ENCODE results near the gene OPHN1. TPM values are rescaled to one million over a fixed set of nuclear protein-coding genes. Genes with fewer than 3 reads are reported as not detected.
"Not testable (repeated sequence)": the region's sequence is repeated elsewhere in the genome, so short reads cannot be mapped to it uniquely, and the experiment has no call there.

The OPHN1 gene
- total RNA-seq, 1 experiment from 2014 or later: 3.1 TPM

DNA sequence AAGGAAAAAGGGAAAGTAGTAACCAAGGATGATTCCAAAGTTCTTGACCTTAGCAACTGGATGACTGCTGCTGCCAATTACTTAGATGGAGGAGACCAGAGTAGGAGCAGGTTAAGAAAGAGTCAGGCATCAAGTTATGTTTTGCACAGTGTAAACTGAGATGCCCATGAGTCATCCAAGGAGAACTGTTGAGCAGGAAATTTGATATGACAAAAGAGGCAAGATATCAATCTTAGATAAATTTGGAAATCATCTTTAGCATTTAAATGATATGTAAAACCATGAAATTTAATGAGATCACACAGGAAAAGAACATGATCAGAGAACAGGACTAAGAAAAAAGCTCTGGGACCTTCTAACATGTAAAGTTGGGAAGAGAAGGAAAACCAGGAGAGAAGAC lies 361.3 kb downstream of the OPHN1 start:
- DNase-seq (ENCODE audit: low read depth): peak; percentile 2

DNA sequence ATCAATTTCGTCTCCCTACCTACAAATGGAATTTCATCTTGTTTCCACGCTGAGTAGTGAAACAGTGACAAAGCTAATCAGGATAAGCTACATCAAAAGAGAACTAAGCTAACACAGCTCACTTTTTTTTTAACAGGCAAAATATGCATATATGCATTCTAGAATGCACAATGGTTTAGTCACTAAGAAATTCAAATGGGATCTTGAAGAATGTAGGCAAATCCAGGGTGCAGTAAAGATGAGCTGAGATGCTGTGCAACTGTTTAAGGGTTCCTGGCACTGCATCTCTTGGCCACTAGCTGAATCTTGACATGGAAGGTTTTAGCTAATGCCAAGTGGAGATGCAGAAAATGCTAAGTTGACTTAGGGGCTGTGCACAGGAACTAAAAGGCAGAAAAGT lies 363.2 kb downstream of the OPHN1 start:
- not testable (repeated sequence) for DNase-seq (ENCODE audit: low read depth)

DNA sequence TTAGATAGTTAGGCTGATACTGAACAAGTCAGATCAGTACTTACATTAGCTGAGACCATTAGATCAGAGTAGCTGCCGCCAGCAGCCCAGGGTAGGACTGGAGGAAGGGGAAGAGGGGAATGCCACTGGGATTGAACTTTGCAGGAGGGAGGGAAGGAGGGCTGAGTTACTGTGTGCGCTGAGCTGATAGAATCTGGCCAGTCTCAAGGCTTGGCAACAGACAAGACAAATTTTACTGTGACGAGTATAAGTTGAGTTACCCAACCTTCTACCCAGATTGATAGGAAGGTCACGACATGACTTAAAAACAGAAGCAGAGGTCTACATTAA lies 372.1 kb downstream of the OPHN1 start:
- no peak for DNase-seq (ENCODE audit: low read depth)

DNA sequence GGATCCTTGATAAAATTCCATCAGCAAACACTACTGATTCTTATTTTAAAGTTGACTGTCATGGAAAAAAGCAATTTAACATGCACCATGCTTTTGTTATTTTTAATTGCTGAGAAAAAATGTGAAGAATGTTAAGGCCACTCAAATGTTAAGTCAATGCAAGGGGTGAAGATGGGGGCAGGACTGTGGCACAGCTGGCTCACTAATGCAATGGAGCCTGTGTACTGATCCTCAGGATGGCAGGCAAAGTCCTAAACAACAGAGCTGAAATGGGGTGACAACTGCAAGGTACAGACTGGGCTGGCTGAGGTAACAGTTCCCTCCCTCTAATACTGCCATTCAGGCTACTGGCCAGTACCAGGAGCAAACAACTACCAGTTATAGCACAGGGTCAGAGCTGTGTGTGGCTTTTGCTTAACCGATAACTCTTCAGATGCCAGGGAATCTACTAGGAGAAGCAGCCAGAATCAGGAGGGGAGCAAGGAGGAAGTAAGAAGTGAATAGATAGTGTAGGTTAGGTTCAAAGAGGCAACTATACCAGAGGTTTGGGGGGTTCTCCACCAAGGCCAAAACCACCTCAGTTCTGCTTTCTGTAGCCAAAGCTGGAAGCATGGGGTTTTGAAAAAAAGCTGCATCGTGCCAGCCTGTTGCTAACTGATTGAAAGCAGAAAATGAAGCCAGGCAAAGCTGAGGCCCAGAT lies 372.6 kb downstream of the OPHN1 start:
- no peak for DNase-seq (ENCODE audit: low read depth)

DNA sequence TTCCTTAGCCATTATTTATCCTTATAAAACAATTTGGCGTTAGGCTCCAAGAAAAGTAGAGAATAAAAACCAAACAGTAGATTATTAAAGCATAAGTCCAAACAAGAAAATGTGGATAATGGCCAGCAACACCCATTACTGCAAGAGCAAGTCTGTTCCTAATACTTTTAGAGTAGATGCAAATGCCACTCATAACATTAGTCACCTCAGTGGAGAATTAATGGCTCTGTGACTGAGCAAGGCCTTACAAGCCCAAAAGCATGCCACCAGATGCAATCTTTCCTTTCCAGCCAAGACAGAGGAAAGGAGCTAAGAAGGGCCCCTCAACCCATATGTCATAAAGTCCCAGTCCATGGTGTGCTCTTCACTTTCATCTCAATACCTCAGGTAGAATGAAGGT lies 373.8 kb downstream of the OPHN1 start:
- no peak for DNase-seq (ENCODE audit: low read depth)

DNA sequence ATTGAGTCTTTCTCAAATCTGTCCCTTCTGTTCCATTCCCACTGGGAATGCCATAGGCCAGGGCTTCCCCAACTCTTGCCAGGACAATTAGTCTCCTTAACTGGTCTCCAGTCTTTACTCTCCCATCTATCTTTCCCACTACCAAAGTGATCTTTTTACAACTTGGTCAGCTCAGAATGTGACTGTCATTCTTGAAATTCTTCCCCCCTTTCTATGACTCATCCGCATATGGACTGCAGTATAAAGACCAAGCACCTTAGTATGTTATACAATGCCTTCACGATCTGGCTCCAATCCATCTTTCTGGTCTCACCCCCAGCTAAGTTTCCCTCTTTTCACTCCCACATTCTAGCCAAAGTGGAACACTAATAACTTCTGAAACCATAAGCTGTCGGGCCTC lies 383.8 kb downstream of the OPHN1 start:
- DNase-seq (ENCODE audit: low read depth): peak; percentile 1

DNA sequence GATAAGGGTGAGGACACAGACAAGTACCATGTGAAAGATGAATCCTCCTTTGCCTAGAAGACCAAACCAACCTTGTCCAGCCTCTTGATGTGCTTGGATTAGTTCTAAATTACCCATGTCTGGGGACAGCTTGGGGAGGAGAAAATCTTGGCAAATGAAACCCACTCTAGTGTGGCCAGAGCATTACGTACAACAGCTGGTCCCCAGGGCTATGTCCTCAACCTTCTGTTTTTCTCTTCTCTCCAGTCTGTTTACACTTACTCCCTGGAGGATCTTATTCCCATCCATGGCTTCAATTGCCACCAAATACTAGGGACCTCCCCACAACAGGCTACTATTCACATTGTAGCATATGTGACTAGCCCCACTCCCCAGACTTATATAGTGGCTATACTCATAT lies 384.5 kb downstream of the OPHN1 start:
- DNase-seq (ENCODE audit: low read depth): no peak

DNA sequence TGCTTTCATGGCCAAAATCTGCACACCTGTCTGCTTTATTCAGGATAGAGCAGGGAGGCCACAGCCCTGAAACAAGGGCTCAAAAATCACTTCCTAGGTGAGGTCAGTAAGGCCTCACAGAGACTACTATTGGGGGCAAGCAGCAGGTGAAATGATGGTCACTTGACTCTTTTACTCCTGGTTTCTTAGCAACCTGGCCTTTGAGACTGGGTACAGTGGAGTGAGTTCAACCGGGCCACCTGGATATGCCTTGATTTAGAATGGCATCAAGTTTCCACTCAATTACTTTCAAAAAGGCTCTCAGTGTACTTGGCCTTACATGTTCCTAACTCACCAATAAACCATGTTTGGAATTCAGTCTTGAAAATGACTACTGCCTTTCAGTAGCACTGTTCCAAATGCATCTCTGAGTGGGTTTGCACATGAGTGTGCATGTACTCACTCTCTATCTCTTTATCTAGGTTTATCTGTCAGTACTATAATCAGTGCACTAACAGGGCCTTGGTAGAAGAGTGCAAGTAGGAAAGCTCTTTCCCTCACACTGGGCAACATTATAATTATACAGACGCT lies 388.2 kb downstream of the OPHN1 start:
- DNase-seq (ENCODE audit: low read depth): no peak

DNA sequence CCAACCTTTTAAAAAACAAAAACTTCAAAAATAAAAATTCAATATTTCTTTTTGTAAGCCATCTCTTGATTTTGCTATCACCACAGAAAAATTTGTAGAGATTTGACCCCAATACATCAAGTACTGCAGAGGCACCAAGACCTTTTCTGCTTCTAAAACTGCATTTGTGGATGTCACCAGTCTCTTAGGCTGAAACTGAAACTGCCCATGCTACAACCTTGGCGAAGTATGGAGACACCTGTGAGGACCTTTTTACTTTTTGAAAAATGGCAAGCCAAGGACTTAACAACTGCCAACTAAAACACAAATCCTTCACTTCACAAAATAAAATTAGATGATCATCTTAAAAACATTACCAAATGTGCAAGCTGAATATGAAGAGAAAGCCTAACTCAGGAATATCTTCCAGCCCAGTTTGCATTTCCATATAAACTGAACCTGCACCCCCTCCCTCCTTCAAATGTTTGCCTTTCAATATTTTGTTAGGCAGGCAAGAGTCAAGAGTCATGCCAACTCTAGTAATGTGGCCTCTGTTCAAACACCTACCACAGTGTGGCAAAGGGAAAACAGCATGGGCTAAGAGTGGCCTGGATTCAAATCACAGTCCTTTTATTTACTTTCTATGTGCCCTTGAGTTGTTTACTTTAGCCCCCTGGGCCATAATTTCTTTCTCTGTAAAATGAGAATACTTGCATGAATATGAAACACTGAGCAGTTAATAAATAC lies 389.4 kb downstream of the OPHN1 start:
- no peak for DNase-seq (ENCODE audit: low read depth)

DNA sequence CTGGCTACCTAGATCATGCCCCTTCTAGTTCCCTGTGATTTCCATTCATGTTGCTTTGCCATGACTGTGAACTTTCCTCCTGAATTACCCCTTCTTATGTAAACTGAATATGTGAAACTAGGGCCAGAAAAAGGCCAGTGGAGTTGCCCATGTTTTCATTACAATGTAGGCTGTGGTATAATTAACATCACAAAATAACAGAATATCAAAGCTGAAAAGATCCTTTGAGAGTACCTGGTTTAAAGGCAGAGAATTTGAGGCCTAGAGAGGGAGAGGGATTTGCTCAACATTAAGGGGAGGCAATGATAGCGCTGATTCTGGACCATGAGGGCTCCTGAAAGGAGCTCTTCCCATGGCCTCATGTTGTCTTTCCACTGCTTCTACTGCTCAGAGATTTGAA lies 392.2 kb downstream of the OPHN1 start:
- DNase-seq (ENCODE audit: low read depth): no peak

DNA sequence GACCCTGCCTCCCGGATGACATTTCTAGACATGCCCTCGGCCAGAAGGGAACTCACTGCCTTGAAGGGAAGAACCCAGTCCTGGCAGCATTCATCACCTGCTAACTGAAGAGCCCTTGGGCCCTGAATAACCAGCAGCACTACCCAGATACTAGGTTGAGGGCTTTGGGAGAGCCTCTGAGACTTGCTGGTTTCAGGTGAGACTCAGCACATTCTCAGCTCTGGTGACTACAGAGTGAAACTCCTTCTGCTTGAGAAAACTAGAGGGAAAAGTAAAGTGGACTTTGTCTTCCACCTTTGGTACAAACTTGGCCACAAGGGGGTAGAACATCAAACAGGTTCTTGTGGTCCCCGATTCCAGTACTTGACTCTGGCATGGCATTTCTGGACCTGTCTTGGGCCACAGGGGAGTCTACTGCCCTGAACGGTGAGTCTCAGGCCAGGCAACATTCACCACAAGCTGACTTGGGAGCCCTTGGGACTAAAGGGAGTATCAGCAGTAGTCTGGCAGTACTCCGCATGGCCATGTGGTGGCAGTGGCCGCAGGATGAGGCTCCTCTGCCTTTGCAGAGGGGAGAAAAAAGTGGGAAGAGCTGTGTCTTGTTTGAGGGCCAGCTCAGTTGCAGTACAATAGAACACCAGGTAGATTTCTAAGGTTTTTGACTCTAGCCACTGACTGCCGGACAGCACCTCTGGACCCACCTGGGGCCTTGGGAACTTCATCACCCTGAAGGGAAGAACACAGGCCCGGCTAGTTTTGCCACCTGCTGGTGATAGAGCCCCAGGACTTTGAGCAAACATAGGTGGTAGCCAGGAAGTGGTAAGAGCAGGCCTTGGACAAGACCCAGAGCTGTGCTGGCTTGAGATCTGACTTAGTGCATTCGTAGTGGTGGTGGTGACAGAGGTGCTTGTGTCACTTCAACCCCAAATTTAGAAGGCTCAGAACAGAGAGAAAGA lies 414.8 kb downstream of the OPHN1 start:
- no peak for DNase-seq (ENCODE audit: low read depth)

DNA sequence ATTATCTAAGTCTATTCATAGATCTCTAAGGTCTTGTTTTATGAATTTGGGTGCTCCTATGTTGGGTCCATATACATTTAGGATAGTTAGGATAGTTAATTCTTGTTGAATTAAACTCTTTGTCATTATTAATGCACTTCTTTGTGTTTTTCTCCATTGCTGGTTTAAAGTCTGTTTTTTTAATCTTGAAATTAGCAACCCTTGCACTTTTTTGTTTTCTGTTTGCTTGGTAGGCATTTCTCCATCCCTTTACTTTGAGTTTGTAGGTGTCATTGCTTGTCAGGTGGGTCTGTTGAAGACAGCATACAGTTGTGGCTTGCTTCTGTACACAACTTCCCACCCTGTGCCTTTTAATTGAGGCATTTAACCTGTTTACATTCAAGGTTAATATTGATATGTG lies 434.8 kb downstream of the OPHN1 start:
- no peak for DNase-seq (ENCODE audit: low read depth)

Other genes starting within 250 kb of the OPHN1 start
- gene YIPF6, start 65.6 kb upstream of the OPHN1 start, total RNA-seq (2014; rRNA removed; shearing (Covaris generic)): 16.6 and 31.3 TPM in 2 replicates
- 3.4 and 3.8 TPM in 2 replicates for gene STARD8, start 214.2 kb upstream of the OPHN1 start, total RNA-seq (2014; rRNA removed; shearing (Covaris generic))